Renal cortical epithelial cell (primary cell): ENCODE measurements around the gene ELOVL5. TPM values are rescaled to one million over a fixed set of nuclear protein-coding genes. Genes with fewer than 3 reads are reported as not detected.
"Not testable (repeated sequence)": the region's sequence is repeated elsewhere in the genome, so short reads cannot be mapped to it uniquely, and the experiment has no call there.

Experiments used
- DNase-seq: peaks from one replicate; pipeline ENCODE4 v3.0.0-alpha.2; 2011; ENCODE audit warnings: low read depth
- total RNA-seq: library from RNA; depleted of rRNA; stranded (reverse); fragments of >200 nt; gene quantifications from 2 replicates; pipeline ENCODE4 v1.2.3, GENCODE V29; 2014

Gene ELOVL5
- total RNA-seq, 1 donor from 2014 or later, result 92.8 TPM

DNA sequence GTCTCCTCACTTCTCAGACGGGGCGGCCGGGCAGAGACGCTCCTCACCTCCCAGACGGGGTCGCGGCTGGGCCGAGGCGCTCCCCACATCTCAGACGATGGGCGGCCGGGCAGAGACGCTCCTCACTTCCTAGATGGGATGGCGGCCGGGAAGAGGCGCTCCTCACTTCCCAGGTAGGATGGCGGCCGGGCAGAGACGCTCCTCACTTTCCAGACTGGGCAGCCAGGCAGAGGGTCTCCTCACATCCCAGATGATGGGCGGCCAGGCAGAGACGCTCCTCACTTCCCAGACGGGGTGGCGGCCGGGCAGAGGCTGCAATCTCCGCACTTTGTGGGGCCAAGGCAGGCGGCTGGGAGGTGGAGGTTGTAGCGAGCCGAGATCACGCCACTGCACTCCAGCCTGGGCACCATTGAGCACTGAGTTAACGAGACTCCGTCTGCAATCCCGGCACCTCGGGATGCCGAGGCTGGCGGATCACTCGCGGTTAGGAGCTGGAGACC is 43.2 kb downstream of the ELOVL5 start:
- DNase-seq, result not testable (repeated sequence)

- DNase-seq, result not testable (repeated sequence)
These were observed 43.8 kb downstream of the ELOVL5 start for GRCh38 chr6:53304953-53305352.

DNA sequence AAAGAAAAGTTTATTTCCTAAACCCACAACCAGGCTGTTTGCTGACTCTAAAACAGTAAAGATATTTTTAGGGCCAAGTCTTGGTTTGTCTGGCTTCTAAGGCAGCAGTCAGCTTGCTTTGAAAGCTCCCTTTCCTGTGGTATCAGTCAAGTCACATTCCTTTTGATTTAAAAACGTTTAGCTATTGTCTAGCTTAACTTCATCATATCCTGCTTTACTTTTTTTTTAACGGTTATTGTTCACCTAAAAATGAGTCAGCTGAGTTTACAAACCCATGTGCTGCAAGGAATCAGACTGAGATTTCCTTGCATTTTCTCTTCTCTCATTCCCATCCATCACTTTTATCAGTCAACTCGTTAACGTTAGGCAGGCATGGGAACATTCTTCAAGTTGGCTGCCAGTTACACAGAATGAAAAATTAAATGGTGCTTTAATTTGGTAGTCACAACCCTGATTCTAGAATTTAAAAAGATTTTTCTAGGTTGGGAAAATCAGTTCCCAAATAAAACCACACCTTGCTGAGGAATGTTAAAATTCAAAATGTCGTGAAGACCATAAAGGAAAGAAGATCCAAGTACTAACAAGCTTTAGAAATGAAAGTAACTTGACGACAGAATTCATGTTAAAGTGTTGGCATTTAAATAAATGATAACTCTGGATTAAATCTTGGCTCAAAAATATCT is 45.9 kb downstream of the ELOVL5 start:
- peak; percentile 99 for DNase-seq

GRCh38 chr6:53301801-53302537 is 46.8 kb downstream of the ELOVL5 start:
- DNase-seq, result peak; percentile 60

DNA sequence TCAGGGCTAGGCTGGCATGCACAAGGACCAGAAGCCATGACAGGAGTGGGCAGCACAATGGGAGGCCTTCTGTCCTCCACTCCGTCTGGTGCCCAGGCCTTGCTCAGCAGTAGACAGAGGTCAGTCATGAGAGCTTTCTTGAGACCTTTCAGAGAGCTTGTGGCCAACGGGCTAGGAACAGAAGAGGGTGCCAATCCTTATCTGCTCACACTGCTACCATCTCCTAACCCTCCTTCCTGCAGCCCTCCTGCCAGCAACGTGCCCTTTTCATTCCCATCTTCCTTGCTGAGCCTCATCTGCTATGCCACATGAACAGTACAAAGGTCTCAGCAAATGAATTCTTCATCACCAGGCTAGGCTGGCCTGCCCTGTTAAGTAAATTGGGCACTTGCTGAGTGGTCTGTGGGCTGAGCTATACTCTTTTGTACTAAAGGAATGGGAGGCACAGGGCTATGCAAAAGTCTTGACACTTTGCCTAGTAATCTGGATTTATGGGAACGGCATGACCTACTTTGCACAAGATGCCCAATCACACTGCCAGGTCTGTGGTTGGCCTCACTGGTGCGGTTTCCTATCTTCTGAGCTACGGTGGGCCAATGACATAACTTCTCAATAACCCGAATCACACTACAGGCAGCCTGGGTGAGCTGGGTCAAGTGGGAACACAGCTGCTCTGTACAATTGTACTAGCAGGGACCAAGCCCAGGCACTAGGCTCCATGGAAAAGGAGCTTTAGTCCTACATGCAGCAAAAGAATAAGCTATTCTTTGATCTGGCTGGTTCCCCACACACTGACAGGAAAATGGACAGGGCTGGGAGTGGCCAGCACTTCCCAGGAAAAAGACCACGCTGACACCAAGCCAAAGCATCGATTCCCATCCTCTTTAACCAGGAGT is 47.8 kb downstream of the ELOVL5 start:
- peak; percentile 80 for DNase-seq

DNA sequence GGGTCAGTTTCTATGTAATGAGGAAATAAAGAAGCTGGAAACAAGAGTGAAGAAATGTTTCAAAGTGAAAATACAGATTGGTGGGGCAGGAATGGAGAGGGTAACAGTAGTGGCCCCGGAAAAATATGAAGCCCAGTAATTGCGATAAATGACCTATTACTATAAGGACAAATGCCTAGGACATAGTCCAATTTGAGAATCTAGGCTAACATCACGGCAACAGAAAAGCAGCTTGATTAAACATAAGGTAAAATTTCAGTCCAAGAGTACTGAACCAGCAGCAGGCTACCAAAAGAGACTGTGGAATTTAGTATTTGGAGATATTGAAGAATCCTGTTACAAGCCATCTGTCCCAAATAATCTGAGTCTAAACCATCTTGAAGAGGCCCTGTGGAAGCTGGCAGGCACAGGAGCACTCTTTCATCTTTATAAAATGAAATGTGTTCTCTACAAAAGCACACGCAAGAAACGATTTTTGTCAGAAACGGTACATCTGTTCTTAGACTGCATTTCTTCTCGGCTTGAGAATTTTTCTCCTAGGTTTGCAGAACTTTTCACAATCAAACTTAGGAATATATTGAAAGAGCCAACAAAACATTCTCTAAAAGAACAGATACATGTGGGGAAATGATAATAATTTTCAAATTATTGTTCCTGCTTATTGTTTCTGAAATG is 49.3 kb downstream of the ELOVL5 start:
- no peak for DNase-seq

DNA sequence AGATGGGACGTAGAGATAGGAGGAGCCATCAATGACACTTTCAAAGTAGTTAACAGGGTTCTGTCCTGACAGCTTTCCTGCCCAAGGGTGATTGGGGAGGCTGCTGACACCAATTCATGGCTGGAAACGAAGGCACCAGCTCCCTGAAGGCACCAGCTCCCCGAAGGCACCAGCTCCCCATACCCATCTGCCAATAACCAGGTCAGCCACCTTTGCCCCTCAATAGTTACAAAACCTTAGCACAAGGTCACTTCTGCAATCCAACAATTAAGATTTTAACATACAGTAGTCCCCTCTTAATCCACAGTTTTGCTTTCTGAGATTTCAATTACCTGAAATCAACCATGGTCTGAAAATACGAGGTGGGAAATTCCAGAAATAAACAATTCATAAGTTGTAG is 51.7 kb downstream of the ELOVL5 start:
- DNase-seq, result no peak

GRCh38 chr6:53295176-53295575 is 53.6 kb downstream of the ELOVL5 start:
- DNase-seq, result no peak

DNA sequence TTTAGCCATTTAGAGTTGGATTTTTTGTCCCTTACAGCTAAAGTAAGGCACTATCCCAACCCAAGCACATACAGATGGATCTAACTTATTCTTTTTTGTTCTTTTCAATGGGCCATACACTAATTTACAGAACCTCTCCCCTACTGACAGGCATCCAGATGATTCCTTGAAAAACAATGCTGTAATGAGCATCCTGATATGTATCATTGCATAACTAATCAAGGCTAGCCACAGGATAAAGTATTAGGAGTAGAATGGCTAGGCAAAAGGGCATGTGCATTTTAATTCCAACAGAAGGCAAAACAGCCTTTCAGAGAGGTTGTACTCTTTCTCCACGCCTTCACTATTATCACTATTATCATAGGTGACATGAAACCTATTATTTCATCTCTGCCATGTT is 54.1 kb downstream of the ELOVL5 start:
- no peak for DNase-seq

DNA sequence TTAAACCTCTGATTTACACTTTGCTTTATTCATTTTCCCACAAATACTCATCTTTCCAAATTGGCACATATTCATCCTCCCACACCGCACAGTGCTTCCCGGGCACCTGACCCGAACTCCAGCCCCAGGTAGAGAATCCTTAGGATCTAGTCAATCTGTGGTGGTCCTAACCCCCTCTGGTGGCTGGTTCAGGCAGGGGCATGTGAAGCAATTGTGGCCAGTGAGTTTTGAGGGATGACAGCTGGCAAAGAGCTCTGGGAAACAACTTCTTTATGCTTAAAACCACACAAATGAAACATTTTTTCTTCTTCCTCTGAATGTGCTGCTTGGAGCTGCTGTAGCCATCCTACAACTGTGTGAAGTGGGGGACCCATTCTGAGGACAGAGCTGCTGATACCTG is 54.7 kb downstream of the ELOVL5 start:
- no peak for DNase-seq

- DNase-seq, result no peak
These were observed 55.1 kb downstream of the ELOVL5 start for GRCh38 chr6:53293691-53294090.

- no peak for DNase-seq
These were observed 57.9 kb downstream of the ELOVL5 start for GRCh38 chr6:53290537-53291510.

DNA sequence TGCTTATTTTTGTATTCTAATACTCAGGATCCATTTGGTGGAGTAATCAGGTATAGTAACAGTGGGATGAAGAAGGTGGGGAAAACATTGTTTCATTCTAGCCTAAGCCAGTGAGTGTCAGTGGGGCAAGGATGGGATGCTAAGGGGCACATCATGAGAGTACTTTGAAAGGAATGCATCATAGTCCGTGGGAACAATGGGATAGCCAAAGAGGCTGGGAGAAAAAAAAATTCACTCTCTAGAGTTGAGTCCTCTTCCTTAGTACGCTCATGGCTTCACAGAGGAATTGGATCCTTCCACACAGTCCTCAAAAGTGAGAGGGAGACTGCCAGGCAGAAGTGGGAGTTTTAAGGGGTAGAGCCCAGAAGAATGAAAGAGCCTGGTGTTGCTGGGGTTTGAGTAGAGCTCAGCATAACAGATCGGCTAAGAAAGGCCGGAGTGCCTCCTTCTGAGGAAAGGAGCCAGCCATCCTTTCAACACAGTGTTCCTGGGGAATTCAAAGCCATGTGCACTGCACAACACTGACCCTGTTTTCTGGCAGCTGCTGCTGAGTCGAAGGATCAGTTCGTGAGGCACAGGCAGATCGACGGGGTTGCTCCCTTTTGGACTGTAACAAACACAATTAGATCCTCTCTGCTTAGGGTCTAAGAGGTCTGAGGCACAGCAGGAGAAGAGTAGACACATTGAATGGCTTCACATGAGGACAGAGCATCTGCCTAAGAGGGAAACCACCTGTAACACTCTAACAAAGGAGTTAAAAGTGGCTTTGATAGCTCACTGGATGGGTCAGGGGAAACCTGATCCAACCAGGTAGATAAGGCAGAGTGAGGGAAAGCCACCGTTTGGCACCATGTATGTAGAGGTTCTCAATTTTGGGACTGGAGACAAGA is 61.2 kb downstream of the ELOVL5 start:
- no peak for DNase-seq

DNA sequence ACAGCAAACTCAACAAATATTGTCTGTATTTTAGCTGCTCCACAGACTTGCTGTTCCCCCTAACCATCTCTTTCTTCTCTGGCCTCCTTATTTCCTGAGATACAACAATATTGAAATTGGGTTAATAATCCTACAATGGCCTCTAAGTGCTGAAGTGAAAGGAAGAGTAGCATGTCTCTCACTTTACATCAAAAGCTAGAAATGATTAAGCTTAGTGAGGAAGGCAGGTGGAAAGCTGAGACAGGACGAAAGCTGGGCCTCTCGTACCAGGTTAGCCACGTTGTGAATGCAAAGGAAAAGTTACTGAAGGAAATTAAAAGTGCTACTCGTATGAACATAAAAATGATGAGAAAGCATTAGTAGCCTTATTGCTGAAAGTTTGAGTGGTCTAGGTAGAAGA is 63.8 kb downstream of the ELOVL5 start:
- DNase-seq, result no peak

GRCh38 chr6:53282741-53283140 is 66.0 kb downstream of the ELOVL5 start:
- DNase-seq, result peak; percentile 46

- DNase-seq, result no peak
These were observed 66.5 kb downstream of the ELOVL5 start for GRCh38 chr6:53282234-53282633.

DNA sequence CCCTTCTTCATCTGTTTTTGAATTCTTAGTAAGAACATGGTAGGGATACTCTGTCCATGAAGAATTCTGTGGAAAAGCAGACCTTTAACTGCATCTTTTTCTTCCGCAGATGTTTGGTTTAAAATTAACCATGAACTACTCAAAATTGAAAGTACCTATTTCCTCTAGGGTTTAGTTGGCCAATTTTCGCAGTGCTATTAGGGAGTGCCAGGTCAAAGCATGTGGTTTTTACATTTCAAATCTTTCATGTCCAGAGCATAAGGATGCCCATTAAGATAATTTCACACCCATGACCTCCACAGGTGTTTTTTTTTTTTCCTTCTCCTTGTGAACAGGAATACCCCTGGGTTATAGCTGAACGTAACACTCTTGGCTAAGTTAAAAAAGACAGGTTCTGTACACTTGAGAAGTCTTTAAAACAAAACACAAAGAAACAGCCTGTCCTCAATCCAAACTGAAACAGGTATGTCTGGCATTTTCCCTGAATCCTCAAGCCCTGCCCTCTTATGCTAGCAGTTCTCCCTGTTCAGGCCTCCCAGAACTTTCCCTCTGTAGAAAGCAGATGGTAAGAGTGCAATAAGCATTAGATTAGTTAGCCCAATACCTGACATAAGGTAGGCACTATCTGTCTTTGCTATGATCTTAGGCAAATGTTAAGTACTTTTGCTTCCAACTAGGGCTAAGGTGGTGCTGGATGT is 67.1 kb downstream of the ELOVL5 start:
- DNase-seq, result peak; percentile 23

DNA sequence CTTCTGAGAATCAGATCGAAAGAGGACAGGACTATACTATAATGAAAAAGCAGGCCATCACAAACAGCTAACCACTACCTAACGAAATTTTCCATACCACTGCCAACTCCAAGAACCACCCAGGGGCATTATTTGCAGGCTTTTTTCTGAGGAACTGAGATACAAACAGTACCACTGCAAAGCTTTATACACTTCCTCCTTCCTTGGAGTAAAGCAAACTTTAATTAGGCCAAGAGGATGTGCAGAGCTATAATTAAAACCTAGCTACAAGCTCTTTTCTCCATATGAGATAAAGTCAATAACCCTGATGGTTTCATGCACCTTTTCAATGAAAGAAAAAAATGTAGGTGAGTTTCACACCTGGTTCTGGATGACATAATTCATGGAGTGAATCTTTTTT is 68.5 kb downstream of the ELOVL5 start:
- DNase-seq, result no peak

DNA sequence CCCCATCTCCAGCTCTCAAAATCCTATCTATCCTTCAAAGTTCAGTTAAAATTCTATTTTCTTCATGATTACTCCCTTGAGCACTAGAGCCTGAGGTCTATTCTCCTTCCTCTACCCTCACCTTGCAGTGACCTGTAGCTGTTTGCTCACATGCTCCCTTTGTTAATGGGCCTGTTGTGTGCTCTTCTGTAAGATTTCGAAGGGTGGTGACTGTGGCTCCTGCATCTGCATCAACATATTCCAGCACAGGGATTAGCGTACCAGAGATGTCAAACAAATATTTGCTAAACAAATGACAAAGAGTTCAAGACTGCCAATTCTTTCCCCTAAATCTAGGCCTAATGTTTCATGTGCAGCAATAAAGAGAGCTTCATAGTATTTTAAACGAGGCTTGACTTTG is 69.5 kb downstream of the ELOVL5 start:
- no peak for DNase-seq
